ENCODE measurements around the gene GP9.
"Not testable (repeated sequence)": the region's sequence is repeated elsewhere in the genome, so short reads cannot be mapped to it uniquely, and the experiment has no call there.

GP9 gene

DNA sequence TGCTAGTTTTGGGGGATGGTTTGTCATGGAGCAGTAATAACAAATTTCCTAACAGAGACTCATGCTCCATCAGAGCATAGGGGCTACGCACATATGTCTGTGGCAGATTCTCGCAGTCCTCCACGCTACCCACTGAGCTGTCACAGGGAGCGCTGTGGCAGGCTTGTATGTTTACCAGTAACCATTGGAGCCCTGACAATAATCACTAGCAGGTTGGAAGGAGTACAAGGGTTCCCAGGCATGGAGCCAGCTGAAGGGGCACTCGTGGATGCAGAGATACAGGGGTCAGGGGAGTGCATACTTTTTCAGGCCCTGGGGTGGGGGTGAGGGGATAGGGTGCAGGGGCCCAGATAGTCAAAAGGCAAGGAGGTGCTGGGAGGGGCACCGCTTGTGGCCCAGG is 7.9 kb upstream of the GP9 start:
- DNase-seq: peak; percentile 54

GRCh38 chr3:129054605-129055104 is 5.9 kb upstream of the GP9 start:
- no peak for DNase-seq

GRCh38 chr3:129056451-129057173 is 4.0 kb upstream of the GP9 start:
- DNase-seq: no peak

DNA sequence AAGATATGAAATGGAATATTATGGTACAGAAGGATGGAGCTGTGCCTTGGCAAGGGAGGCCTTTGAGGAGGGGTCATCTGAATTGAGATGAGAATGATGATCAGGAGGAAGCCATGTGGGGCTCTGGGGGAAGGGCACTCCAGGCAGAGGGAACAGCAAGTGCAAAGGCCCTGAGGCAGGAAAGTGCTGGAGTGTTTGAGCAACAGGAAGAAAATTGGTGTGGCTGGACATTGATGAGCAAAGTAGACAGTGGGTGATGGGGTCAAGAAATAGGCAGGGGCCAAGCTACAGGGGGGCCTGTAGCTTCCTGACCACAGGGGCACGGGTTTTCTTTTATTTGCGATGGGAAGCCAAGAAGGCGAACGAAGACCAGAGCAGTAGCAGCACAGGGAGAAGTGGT is 3.3 kb upstream of the GP9 start:
- DNase-seq: no peak

GRCh38 chr3:129058441-129059200 is 2.0 kb upstream of the GP9 start:
- peak; percentile 22 for DNase-seq

DNA sequence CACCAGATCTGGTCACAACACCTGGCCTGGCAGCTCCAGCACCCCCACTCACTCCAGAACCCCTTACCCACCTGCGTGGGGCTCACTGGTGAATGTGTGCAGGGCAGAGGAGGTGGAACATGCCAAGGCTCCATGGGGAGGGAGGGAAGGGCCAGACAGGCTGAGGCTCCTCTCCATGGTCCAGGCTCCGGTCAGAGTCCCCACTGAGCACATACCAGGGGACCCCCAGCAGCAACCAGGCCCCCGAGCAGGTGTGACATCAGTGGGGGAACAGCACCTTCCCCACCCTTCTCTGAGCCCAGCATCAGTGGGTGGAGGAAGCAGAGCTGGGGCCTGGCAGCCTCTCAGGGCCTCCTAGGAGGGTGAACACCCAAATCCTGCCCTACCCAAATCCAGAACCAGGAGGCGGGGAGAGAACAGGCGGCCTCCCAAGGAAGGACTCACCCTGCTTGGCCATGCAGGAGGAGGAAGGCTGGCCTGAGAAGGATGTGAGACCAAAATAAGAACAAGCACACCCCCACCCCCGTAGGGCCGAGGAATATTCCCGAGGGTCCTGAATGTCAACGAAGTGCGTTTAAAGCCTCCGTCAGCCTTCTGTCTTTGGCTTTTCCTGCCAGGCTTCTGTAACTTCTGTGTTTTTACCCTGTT is 1.1 kb upstream of the GP9 start:
- DNase-seq: no peak

DNA sequence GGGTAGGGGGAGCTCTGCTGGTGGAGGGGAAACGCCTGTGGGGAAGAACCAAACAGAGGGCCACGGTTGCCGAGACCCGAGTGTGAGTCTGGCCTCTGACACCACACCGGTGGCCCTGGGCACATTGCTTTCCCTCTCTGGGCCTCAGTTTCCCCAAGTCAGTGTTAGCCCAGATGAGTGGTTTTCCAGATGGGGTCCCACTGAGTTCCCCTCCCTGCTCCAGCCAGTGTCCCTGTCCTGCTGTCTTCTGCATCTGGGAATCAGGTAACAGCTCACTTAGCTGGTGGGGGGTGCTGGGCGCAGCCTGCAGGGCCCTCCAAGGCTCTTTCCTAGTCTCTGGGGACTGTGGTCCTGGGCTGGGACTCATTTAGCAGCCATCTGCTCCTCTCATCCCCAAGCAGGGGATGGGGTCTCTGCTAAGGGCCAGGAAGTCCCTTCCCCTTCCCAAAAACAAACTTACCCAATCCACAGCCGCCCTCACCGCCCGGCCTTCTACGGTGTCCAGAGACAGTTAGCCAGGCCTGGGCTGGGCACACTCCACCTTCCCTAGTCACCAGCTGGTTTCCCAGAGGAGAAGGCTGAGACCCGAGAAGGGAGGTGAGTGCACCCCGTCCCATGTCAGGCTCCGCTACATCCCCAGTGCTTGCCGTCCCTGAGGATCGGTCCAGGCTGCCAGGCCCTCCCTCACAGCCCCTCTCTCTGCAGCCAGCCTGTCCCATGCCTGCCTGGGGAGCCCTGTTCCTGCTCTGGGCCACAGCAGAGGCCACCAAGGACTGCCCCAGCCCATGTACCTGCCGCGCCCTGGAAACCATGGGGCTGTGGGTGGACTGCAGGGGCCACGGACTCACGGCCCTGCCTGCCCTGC is 676 bp downstream of the GP9 start:
- no peak for DNase-seq

- no peak for DNase-seq
Measured at GRCh38 chr3:129061888-129062834, 1.6 kb downstream of the GP9 start.

GRCh38 chr3:129063091-129063640 is 2.6 kb downstream of the GP9 start:
- no peak for DNase-seq

- DNase-seq: no peak
Measured at GRCh38 chr3:129063841-129064482, 3.4 kb downstream of the GP9 start.

DNA sequence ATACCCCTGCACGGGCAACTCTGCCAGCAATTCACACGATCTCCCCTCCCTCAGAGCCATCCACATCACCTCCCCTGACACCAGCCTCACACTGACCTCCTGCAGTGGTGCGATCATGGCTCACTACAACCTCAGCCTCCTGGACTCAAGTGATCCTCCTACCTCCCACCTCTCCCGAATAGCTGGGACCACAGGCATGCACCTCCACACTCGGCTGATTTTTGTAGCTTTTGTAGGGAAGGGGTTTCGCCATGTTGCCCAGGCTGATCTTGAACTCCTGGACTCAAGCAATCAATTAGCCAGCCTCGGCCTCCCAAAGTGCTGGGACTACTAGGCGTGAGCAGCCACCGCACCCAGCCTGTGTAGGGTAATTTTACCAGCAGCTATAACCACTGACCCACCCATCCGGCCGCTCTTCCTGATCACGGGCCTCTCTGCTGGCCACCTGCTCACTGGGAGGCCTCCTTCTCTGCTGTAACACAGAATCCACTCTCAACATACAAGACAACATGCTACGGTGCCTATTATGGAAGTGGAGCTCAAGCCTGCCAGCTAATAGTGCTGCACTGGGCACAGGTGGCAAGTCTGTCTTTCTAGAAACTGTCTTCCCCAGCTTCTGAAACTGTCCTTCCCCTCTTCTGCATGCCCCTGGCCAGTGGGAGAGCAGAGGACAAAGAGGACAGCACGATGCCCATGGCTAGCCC is 4.6 kb downstream of the GP9 start:
- no peak for DNase-seq

DNA sequence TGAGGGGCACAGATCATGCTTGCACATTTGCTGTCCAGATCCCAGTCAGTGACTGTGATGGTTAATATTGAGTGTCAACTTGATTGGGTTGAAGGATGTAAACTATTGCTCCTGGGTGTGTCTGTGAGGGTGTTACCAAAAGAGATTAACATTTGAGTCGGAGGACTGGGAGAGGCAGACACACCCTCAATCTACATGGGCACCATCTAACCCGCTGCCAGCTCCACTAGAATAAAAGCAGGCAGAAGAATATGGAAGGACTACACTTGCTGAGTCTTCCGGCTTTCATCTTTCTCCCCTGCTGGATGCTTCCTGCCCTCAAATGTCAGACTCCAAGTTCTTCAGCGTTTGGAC is 5.1 kb downstream of the GP9 start:
- DNase-seq: no peak

DNA sequence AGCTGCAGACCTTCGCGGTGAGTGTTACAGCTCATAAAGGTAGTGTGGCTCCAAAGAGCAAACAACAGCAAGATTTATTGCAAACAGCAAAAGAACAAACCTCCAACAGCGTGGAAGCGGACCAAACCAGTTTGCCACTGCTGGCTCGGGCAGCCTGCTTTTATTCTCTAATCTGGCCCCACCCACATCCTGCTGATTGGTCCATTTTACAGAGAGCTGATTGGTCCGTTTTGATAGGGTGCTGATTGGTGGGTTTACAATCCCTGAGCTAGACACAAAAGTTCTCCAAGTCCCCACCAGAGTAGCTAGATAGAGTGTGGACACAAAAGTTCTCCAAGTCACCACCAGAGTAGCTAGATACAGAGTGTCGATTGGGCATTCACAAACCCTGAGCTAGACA is 7.1 kb downstream of the GP9 start:
- DNase-seq: not testable (repeated sequence)

GRCh38 chr3:129068291-129068886 is 7.8 kb downstream of the GP9 start:
- no peak for DNase-seq

GRCh38 chr3:129069313-129070085 is 8.9 kb downstream of the GP9 start:
- DNase-seq: not testable (repeated sequence)

DNA sequence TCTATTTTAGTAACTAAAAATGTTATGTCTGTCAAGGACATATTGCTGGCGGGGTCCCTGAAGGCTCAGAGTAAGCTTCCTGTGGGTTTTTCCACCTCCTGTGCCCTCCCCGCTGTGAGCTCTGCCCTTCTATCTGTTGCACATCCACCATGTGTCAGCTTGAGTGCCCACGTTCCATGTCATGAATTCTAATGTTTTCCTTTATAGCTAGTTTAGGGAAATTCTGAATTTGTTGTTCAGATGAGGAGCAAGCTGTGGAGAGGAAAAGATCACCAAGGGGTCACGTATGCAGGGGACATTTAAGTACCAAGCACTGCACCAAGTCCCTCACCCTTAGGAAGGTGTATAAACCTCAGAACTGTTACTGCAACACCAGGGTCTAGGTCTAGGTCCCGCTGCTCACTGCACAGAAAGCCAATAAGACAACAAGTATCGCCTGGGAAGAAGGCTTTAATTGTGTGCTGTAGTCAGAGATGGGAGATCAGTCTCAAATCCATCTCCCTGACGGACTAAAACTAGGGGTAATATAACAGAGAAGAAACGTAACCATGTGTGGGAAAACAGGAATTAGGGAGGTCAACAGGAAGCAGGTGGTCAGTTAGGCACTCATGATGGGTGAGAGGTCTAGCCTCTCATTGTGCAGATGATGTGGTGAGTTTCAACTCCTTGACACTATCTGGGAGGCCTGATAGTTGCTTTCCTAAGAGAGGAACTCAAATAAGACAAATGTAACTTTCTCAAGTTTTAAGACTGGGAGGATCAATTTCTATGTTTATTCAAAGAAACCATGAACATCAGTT is 9.7 kb downstream of the GP9 start:
- no peak for DNase-seq

DNA sequence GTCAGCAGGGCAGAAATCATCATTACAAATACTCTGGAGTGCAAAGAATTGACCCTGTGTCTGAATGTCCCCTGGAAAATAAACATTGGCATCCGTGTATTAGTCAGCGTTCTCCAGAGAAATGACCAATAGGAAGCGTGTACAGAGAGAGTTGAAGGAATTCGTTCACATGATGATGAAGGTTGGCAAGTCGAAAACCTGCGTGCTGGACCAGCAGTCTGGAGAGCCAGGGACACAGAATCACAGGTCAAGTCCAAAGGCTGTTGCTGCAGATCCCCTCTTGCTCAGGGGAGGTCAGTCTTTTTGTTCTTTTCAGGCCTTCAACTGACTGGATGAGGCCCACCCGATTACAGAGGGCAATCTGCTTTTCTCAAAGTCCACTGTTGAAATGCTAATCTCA is 16.6 kb downstream of the GP9 start:
- DNase-seq: no peak

DNA sequence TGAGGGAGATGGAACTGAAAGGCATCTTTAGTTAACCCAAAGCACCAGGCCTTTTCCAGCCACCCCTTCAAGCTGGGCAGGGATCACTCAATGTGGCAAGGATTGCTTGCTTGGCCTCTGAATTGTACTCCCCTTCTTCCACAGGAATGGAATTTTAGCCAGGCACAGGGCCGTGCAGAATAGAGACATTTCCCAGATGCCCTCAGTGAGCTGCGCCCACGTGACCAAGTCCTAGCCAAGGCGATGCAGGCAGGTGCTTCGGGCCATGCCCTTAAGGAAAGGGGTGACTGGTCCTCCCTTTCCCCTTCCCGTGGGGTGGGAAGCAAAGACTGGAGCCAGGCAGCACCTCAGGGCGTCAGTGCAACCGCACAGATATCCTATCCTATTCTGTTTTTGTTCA is 17.9 kb downstream of the GP9 start:
- no peak for DNase-seq

Measured in COR-L47 (cell line).